GM18907 (cell line): ENCODE data around the gene NCSTN.
A peak's percentile ranks its signal among the peaks of the same experiment; 100 is the strongest.

Experiments used
- ATAC-seq: cut with Tn5 transposase; IDR thresholded peaks from one replicate; pipeline ENCODE4 v1.9.1; 2021; ENCODE audit warnings: mild to moderate bottlenecking, moderate library complexity; ENCODE audit not compliant: unreplicated experiment

NCSTN gene

DNA sequence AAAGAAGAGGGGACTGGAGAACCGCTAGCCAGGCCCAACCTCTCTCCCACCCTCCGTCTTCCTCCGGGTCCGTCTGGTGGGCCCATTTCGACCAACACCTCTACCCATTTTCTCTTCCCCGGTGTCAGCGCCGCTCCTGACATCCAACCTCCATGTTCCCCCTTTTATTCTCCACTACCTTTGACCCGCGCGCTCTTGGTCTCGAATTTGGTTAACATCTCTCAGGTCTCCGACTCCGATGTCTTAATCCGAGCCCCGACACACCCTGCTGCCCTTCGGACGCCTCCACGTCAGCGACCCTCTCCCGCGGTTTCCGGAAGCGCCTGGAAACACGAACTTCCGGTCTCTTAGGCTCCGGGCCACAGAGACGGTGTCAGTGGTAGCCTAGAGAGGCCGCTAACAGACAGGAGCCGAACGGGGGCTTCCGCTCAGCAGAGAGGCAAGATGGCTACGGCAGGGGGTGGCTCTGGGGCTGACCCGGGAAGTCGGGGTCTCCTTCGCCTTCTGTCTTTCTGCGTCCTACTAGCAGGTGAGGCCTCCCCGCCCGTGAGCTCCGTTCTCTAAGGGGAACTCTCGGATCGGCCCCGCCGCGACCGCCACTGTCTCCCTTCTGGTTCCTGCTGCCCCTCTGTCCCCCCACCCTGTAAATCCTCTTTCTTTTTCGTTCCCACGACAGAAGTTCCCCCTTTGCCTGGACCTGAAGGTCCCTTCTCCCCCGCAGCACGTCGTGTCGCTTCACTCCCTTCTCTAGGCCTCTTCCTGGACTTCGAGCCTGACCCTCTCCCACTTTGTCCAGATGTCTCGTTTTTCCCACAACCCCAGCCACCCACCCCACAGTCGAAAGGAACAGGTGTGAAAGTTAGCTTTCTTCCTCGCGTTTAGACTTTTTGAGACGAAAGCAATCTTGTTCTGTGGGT, at the start of gene NCSTN, which contains the start of gene COPA:
Gene NCSTN, plus strand, starts transcription at position 431 of the 917 bp plus-strand sequence. Its CDS starts 14 bp downstream, at position 445.
Gene COPA, minus strand, starts transcription at position 298 of the 917 bp plus-strand sequence. Its CDS starts 80 bp downstream, at position 218.
- peak; percentile 96 for ATAC-seq

DNA sequence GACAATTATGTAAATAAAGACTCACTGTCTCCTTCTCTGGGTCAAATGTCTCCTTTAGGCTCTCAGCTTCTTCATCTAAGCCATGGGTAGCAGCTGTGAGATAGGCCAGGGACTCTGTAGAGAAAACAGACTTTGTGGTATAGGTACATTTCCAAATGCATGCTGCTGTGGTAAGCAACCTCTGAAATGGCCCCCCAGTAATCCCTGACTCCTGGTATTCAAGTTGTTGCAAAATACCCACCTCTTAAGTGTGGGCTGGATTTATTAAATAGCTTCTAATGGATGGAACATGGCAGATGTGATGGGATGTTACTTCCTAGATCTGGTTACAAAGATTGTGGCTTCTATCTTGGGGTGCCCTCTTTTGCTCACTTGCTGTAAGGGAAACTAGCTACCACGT, 47.1 kb upstream of the NCSTN start:
- no peak for ATAC-seq

DNA sequence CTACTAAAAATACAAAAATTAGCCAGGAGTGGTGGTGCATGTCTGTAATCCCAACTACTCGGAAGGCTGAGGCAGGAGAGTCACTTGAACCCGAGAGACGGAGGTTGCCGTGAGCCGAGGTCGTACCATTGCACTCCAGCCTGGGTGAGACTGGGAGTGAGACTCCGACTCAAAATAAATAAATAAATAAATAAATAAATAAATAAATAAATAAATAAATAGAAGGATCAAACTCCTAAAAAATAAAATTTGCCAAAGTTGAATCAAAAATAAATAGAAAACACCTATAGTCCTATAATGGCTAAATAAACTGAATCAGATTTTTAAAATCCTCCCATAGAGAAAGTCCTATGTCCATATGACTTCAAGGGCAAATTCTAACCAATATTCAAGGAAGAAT, 43.0 kb upstream of the NCSTN start:
- no peak for ATAC-seq

DNA sequence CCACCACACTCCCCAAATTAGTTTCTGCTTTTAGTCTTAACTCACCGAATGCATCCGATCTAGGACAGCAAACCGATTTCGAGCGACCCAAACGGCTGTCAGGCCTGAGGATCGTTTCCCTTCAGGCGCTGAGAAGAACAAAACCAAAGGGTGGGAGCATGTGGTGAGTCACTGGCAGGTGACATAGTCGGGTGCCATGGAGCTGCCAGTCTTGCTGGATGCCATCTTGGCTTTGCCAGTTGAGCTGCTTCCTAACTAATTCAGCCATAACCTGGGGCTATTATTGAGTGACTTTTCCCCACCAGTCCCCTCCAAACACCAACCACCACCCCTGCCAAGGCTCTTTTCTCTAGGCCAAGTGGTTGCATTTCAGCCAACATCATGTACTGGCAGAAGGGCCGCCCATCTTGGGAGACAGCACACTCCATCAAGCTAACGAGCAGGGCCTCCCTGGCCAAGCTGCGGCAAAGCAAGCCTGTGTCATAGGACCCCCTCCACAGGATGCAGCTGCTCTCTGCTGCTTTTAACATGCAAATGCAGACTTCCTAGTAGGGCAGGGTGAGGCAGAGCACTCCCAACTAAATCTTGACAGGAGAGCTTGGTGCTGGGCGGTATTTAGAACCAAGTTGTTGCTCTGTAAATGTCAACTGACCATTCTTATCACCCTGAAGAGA, 35.9 kb upstream of the NCSTN start:
- no peak for ATAC-seq

DNA sequence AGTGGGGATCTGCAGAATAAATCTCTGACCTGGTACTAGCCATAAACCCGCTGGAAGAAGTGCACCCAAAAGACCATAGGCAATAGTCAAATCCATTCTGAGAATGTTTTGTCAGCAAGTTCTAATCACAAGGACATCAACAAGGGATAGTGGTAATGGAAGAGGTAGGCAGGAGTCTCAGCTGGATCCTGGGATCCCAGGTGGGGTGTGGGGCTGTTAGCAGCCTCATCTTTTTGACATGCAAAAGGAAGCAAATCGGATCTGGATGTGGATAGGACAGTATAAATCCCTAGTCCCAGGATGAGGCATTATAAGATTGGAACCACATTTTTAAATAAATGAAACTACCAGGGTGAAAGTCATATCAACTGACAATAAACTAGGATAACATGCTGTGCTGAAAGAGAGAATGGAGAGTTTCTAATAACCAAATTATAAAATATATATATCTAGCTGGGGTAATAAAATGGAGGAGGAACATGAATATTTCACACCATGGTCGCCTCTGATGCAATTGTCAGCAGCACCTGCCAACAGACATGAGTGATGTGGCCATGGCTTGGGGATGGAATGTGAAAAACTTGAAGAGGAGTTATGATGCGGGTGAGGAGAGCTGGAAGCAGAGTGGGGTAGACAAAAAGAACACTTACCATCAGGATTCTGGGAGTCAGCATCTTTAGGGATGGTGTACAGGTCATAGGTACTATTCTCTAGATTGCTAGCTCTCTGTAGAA, 34.6 kb upstream of the NCSTN start:
- ATAC-seq = no peak

DNA sequence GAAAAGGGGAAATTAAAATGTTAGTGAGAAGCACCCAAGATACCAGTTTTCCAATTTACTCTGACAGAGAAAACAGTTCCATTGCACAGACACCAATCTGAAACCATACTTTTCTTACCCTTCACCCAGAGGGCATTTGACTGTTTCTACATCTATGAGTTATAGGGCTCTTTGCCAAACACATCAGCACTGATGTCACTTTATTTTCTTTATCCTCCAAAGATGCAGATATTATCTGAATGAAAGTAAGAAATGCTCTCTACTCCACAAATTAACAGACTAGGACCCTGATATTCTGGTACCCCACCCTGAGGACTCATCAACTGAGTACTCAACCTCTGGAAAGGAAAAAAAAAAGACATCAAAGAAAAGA, 34.0 kb upstream of the NCSTN start:
- no peak for ATAC-seq

DNA sequence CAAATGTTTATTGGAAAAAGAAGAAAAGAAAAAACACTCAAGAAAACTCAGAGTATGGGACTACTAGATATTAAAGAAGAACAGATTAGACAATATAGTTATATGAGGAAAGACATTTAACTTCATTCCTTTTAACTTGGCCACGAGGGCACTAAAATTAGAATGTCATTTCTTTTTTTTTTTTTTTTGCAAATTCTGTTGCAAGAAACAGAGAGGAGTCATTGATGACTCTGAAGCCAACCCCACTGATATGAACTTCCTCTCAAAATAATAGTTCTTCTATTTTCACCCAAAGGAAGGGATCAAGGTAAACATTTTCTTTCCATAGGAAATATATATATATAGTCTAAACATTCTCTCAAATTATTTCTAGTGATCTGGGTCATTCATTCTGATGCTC, 33.6 kb upstream of the NCSTN start:
- no peak for ATAC-seq

DNA sequence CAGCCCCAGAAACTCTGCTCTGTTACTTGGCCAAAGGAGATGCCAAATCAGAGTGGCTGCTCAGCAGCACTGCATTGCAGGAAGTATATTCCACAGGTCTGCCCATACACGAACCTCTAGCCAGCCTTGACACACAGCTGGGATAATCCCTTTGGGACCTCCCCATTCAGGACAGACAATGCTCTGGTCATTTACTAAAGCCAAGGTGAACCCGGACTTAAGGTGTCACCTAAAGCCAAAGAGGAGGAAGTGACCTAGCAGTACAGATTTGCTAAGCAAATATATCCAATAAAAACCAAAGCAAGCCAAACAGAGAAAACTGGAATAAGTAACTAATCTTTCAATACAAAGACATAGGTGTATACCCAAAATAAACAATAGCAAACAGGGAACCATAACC, 27.8 kb upstream of the NCSTN start:
- no peak for ATAC-seq

DNA sequence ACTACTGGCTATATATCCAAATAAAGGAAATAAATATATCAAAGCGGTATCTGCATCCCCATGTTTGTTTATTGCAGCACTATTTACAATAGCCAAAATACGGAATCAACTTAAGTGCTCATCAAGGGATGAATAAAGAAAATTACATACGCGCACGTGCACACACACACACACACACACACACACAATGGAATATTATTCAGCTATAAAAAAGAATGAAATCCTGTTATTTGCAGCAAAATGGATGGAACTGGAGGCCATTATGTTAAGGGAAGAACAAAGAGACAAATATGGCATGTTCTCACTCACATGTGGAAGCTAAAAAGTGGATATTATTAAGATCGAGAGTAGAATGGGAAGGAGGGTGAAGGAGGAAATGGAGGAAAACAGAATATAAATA, 20.4 kb upstream of the NCSTN start:
- no peak for ATAC-seq

DNA sequence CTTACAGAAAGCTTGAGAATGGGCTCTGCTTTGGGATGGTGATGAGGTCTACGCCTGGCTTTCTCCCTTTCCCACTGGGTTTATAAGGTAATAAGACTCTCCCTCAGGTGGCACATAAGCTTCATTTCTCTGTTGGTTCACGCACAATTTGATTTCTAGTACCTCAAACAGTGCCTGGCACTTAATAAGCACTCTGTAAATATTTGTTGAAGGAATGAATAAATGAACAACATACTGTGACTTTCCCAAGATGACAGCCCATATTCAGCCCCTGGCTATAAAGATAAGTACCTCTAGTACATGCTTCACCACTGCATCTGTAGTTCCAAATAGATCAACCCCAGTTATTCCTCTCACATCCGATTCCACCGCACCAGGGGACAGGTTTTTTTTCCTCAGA, 17.9 kb upstream of the NCSTN start:
- ATAC-seq = no peak

DNA sequence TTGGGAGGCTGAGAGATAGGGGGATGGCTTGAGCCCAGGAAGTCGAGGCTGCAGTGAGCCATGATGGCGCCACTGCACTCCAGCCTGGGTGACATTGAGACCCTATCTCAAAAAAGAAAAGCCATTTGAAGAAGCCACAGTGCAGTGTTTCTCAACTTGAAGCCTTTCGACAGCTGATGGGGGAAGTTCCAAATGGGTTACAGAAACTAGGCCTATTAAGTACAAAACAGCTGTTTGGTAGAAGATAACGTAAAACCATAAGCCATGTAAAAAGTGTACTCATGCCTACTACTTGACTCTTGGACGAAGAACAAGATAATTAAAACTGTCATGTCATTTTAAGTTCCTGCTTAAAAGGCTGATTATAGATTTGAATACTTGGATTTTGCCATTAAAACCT, 16.8 kb upstream of the NCSTN start:
- ATAC-seq = no peak

DNA sequence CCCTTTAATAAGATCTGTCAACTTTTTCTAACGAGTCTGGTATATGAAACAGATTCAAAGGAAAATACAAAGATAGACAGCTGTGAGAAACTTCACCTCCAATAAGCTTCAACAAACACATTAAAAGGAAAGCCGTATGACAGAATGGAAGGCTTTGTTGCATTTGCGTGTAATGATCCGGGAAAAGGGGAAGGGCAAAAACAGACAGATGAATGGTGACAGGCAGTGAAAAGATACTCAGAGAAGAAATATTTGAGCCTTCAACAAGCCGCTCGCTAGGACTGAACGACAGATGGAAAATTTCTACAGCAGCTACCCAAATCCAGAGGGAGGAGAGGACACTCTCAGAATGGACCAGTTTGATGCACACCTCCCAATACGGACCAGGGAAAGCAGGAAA, 15.0 kb upstream of the NCSTN start:
- ATAC-seq = no peak

DNA sequence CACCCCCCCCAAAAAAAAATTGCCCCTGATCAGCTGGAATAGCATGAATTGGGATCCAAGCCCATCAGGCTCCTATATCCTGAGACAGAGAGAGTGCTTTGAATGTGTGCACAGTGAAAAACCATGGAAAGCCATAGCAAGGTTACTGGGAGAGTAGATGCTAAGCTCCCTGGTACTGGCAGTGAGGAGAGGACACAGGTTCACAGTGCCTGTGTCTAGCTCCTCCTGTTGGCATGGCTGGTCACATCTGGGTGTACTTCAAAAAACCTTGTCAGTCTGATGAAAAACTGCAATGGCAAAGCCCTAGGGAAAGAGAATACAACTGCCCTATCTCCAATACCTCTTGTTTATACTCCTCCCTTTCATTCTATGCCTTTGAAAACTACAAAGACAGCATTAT, 13.1 kb upstream of the NCSTN start:
- no peak for ATAC-seq

DNA sequence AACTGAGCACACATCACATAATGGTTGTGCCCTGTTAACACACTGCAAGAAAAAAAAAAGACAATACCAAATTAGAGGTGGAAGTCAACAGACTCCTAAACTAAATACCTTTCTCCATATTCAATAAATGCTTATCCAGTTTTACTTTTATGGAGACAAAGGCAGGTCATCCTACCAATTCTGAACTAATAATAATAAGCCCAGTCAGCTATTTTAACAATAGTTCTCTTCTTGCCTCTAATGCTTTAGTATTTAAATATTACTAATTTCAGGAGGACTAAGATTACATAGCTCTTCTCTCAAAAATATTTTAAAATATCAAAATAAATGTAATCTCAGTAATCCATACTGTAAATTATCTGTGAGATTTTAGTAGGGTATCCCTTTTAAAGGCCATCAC, 10.7 kb upstream of the NCSTN start:
- ATAC-seq = no peak

DNA sequence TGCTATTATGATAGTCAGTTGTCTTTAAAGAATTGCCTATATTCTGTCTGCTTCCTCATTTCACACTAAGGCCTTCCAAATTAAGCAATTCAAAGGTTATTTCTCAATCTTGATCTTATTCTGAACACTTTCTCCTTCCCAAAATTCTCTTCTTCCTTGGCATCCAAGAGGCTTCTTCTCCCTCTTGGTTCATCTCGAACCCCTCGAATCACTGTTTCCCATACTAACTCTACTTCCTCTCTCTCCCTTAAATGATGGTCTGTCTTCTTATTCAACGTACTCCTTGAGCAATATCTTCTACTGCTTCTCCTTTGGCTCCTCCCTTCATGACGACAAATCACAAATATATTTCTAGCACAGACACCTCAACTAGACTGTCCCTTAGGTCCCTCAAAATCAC, 4.6 kb upstream of the NCSTN start:
- no peak for ATAC-seq

DNA sequence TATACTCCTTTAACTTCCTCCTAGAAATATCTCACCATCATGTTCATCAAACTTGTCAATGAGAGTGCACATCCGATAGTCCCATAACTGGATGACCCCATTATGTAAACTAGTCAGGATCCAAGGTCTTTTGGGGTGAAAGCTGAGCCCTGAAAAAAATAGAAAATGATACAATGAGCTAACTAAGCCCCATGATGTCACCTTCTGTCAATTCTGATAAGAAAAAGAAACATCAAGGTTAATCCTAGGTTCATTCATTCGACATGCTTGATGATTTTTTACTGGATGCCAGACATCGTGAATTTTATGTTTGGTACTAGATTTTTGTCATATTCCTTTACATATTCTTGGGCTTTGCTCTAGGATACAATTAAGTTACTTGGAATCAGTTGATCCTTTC, 3.0 kb upstream of the NCSTN start:
- no peak for ATAC-seq

DNA sequence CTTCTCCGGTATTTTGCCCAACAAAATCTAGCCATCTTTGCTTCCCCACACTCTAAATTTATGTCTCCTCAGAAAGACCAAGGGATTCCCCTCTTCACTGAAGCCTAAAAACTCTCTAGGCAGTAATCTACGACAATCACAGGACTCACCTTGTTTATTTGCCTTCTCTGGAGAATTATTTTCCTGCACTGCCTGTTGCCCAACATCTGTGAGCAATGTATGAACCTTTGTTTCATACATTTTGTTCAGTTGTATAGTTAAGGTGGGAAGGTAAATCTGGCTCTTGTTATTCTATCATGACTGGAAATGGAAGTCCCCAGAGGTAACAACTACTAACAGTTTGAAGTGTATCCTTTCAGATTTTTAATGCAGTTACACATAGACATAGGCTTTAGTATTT, 2.3 kb upstream of the NCSTN start:
- no peak for ATAC-seq

DNA sequence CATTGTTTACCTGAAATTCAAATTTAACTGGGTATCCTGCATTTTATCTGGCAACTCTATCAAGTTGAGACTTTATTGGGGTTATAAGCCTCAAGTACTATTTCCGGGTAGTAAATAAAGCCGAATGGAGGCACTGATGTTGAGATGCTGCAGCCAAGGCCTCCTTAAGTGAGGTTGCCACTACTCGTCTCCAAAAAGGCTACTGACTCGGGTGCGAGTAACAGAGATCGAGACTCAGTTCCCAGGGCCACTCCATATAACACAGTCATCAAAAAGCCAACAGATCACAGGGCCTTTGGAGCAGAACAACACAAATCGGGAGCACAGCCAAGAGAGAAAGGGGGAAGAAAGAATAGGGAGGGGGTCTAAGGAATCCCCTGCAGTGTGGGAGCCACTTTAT, 657 bp upstream of the NCSTN start:
- ATAC-seq = no peak

DNA sequence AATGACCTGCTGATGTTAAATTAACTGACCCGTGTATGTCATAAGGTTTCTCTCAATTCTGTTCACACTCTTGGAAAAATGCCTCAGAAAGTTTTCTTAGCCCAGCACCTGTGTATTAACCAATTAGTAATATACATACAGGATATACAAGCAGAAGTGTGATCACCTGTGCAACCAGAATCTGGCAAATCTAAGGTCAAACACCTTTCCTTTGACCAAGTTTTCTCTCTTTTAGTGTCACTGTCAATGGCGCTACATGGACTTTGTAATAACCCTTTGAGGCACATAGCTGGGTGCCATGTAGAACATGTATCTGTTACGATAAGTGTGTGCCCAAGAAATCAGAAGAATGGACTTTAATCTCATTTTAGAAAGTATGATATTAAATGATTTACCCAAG, 1.1 kb downstream of the NCSTN start:
- ATAC-seq = no peak

DNA sequence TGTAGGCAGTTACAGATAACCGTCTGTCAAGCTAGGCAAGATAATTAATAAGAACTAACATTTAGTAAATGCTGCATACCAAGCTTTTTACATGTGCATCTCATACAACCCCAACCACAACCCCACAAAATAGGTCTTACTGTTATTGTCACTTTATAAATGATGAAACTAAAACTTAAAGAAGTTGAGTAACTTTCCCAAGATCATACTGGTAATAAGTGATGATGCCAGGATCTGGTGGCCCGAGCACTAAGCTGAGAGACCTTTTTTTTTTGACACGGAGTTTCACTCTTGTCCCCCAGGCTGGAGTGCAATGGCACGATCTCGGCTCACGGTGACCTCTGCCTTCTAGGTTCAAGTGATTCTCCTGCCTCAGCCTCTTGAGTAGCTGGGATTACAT, 1.8 kb downstream of the NCSTN start:
- ATAC-seq = no peak

DNA sequence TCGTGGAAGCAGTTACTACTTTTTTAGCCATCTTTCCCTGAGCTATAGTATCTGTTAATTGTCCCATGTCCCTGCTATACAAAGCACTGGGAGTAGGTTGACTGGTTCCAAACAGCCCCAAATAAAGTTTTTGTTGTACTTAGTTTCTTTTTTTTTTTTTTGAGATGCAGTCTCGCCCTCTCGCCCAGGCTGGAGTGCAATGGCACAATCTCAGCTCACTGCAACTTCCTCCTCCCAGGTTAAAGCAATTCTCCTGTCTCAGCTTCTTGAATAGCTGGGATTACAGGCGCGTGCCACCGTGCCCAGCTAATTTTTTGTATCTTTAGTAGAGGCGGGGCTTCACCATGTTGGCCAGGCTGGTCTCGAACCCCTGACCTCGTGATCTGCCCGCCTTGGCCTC, 3.3 kb downstream of the NCSTN start:
- no peak for ATAC-seq

DNA sequence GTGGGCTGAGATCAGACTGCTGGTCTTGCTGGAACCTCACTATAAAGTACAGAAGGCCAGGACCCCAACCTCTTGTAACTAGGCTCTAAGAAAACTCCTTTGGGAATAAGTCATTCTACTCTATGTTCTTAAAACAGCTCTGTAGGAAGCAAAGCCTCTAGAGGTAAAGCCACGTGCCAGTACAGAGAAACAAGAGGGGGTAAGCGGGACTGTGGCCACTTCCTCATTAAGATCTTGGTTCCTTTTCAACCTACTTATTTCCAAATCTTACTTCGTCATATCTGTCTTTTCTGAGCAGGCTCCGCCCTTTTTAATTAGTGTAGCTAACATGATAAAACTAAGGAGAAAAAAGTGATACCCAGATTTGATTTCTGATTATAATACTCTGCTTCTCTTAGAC, 3.8 kb downstream of the NCSTN start:
- no peak for ATAC-seq
